ENCODE results near the gene PRUNE1.

DNA sequence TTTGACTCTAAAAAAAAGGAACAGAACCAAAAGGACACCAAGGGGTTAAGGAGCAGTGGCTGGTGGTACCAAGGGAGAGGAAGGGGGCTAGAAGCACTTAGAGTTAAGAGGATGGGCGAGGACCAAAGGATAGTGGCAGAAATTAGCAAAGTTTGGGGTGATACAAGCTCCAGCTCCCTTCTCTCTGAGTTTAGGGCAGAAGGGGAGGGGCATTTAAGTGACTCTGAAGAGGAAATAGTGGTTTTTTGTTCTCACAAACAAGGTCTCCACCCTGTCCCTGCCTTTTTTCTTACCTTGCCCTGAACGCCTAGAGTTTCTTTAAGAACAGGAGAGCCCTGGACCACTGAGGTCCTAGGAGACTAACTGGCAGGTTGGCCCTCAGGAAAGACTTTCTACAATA lies 47.9 kb downstream of the PRUNE1 start:
- no peak for TF ChIP-seq EZH2 (IDR thresholded peaks at IDR 0.05; ENCODE audit: low read depth)
- TF ChIP-seq, protein P1, sequence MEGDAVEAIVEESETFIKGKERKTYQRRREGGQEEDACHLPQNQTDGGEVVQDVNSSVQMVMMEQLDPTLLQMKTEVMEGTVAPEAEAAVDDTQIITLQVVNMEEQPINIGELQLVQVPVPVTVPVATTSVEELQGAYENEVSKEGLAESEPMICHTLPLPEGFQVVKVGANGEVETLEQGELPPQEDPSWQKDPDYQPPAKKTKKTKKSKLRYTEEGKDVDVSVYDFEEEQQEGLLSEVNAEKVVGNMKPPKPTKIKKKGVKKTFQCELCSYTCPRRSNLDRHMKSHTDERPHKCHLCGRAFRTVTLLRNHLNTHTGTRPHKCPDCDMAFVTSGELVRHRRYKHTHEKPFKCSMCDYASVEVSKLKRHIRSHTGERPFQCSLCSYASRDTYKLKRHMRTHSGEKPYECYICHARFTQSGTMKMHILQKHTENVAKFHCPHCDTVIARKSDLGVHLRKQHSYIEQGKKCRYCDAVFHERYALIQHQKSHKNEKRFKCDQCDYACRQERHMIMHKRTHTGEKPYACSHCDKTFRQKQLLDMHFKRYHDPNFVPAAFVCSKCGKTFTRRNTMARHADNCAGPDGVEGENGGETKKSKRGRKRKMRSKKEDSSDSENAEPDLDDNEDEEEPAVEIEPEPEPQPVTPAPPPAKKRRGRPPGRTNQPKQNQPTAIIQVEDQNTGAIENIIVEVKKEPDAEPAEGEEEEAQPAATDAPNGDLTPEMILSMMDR (conservative IDR thresholded peaks at IDR 0.05) = no peak
